Caco-2 (cell line): ENCODE data around the gene KIF26B. TPM values are rescaled to one million over a fixed set of nuclear protein-coding genes. Genes with fewer than 3 reads are reported as not detected.

Source experiments
- BruUV-seq: library from RNA; stranded (reverse); fragments of 400-500 nt; replicated peaks from 2 replicates; lab custom pipeline; 2021; lab: Mats Ljungman, UMichigan
- CTCF ChIA-PET: fragments of 300-600 bp; sonication (Branson Sonifier 250); formaldehyde crosslinking; loops from one replicate; lab custom pipeline; 2022; ENCODE audit warnings: antibody characterized with exemption; lab: Charles Lee
- POLR2A ChIA-PET: fragments of 300-600 bp; sonication (Branson Sonifier 250); formaldehyde crosslinking; loops from one replicate; lab custom pipeline; 2022; ENCODE audit warnings: antibody characterized with exemption; lab: Charles Lee
- DNase-seq, 2 experiments: peaks; one replicate each; pipeline versions ENCODE4 v3.0.0 to v3.0.0-alpha.2; 2020 to 2022
- H3K27me3 ChIP-seq: replicated peaks from 2 replicates; pipeline ENCODE4 v1.6.0; 2011; ENCODE audit warnings: low read length; ENCODE audit not compliant: control insufficient read depth, insufficient read depth
- H3K36me3 ChIP-seq: 2 replicates; pipeline ENCODE4 v1.5.1; 2011; ENCODE audit warnings: low read length; ENCODE audit not compliant: control insufficient read depth, insufficient read depth
- H3K4me1 ChIP-seq: fragments of 250-450 bp; sonication (Bioruptor Pico); 2 replicates; pipeline ENCODE4 v1.5.1; 2020; ENCODE audit warnings: mild to moderate bottlenecking
- H3K4me3 ChIP-seq: 2 replicates; pipeline ENCODE4 v1.5.1; 2011; ENCODE audit warnings: low read depth, mild to moderate bottlenecking, control low read depth, low read length
- H3K9me3 ChIP-seq: fragments of 250-450 bp; sonication (Bioruptor Pico); 2 replicates; pipeline ENCODE4 v1.5.1; 2020; ENCODE audit warnings: mild to moderate bottlenecking, moderate library complexity
- H3K27ac Mint-ChIP-seq: one replicate; pipeline ENCODE4 v1.8.0; 2022; ENCODE audit warnings: mixed read lengths; ENCODE audit not compliant: unreplicated experiment
- H3K27me3 Mint-ChIP-seq: one replicate; pipeline ENCODE4 v1.8.0; 2022; ENCODE audit warnings: mixed read lengths; ENCODE audit not compliant: insufficient read depth, unreplicated experiment
- H3K36me3 Mint-ChIP-seq: one replicate; pipeline ENCODE4 v1.8.0; 2022; ENCODE audit warnings: mild to moderate bottlenecking, mixed read lengths; ENCODE audit not compliant: insufficient read depth, unreplicated experiment
- H3K4me1 Mint-ChIP-seq: one replicate; pipeline ENCODE4 v1.8.0; 2022; ENCODE audit warnings: low read depth, mixed read lengths; ENCODE audit not compliant: unreplicated experiment
- H3K4me3 Mint-ChIP-seq: one replicate; pipeline ENCODE4 v1.8.0; 2022; ENCODE audit warnings: mild to moderate bottlenecking, moderate library complexity, mixed read lengths; ENCODE audit not compliant: unreplicated experiment
- H3K9me3 Mint-ChIP-seq: one replicate; pipeline ENCODE4 v1.8.0; 2022; ENCODE audit warnings: mixed read lengths; ENCODE audit not compliant: unreplicated experiment
- CTCF ChIP-seq, 2 experiments: fragments of 200-600 bp in 1 of 2; IDR thresholded peaks; 1 replicate in 1 of 2; 2 replicates in 1 of 2; pipeline versions ENCODE4 v1.5.1 to v1.8.0; 2011 to 2022; ENCODE audit warnings: antibody characterized with exemption in 1 of 2, control low read depth in 1 of 2, inconsistent platforms in 1 of 2, low read depth in 1 of 2, low read length in 1 of 2, mild to moderate bottlenecking in 1 of 2, moderate library complexity in 1 of 2; ENCODE audit not compliant: insufficient read depth in 1 of 2, severe bottlenecking in 1 of 2, unreplicated experiment in 1 of 2
- intact Hi-C: fragments of 100-400 bp; cut with micrococcal nuclease; formaldehyde crosslinking; loops from one replicate; pipeline ENCODE4 v1.10.0; 2022; ENCODE audit not compliant: unreplicated experiment
- total RNA-seq: library from RNA; stranded (reverse); gene quantifications from 2 replicates; pipeline ENCODE4 v1.2.3, GENCODE V29; 2022

KIF26B gene
- total RNA-seq, 1 experiment from 2014 or later: 4.9 TPM

- Histone ChIP-seq H3K4me1 (peaks cover 4% of the 10 kb centered on the region; the same call in 1 of the 2 replicates), H3K9me3 (no peaks in the 10 kb centered on the region), H3K27me3 (no peaks in the 10 kb centered on the region), H3K4me3 (no peak overlapping the region), H3K36me3 (no peaks in the 10 kb centered on the region; the same call in 1 of the 2 replicates)
- H3K4me1 Mint-ChIP-seq: peaks cover 22% of the 10 kb centered on the region
- ChIA-PET POLR2A (no interaction called here), CTCF (interaction anchor here (0.6 to 0.8 kb wide), 2 partner anchors 267 to 861 kb away, joined by 3 read pairs; no protein-coding TSS in a partner anchor)
- intact Hi-C loops: no loop called here
- no peak overlapping the region for H3K27ac Mint-ChIP-seq
- no peak for DNase-seq
- no peaks in the 10 kb centered on the region for H3K27me3 Mint-ChIP-seq
- no TSS peak for BruUV-seq
- peaks cover 11% of the 10 kb centered on the region for H3K36me3 Mint-ChIP-seq
- H3K4me3 Mint-ChIP-seq: no peak overlapping the region
- no peak for TF ChIP-seq CTCF (IDR thresholded peaks at IDR 0.05; ENCODE audit: insufficient read depth in 1 of 2, low read depth in 1 of 2, low read length in 1 of 2, severe bottlenecking in 1 of 2, unreplicated experiment in 1 of 2)
- peaks cover 10% of the 10 kb centered on the region for H3K9me3 Mint-ChIP-seq
Measured at GRCh38 chr1:245419989-245420388, 265.2 kb downstream of the KIF26B start.

- no TSS peak for BruUV-seq
- no peak for TF ChIP-seq CTCF (IDR thresholded peaks at IDR 0.05; ENCODE audit: insufficient read depth in 1 of 2, low read depth in 1 of 2, low read length in 1 of 2, severe bottlenecking in 1 of 2, unreplicated experiment in 1 of 2)
- H3K9me3 ChIP-seq: no peaks in the 10 kb centered on the region
- intact Hi-C loops: no loop called here
- no peak overlapping the region for H3K4me3 ChIP-seq
- H3K27ac Mint-ChIP-seq: no peak overlapping the region
- CTCF ChIA-PET: no interaction called here
- no peaks in the 10 kb centered on the region for H3K27me3 Mint-ChIP-seq
- H3K4me1 Mint-ChIP-seq: peaks cover 20% of the 10 kb centered on the region
- H3K4me3 Mint-ChIP-seq: no peak overlapping the region
- no peaks in the 10 kb centered on the region for H3K27me3 ChIP-seq
- peaks cover 13% of the 10 kb centered on the region for H3K9me3 Mint-ChIP-seq
- DNase-seq: no peak
- H3K36me3 Mint-ChIP-seq: peaks cover 11% of the 10 kb centered on the region
- no peaks in the 10 kb centered on the region for H3K4me1 ChIP-seq
- no peaks in the 10 kb centered on the region; the same call in 1 of the 2 replicates for H3K36me3 ChIP-seq
- POLR2A ChIA-PET: no interaction called here
Measured at GRCh38 chr1:245420926-245421325, 266.1 kb downstream of the KIF26B start.

GRCh38 chr1:245428681-245429080 is 273.9 kb downstream of the KIF26B start:
- TF ChIP-seq CTCF (IDR thresholded peaks at IDR 0.05; ENCODE audit: insufficient read depth in 1 of 2, low read depth in 1 of 2, low read length in 1 of 2, severe bottlenecking in 1 of 2, unreplicated experiment in 1 of 2): no peak
- Mint-ChIP-seq H3K27me3 (no peaks in the 10 kb centered on the region), H3K4me3 (no peak overlapping the region), H3K9me3 (peaks cover 11% of the 10 kb centered on the region), H3K27ac (no peak overlapping the region), H3K4me1 (no peaks in the 10 kb centered on the region), H3K36me3 (no peaks in the 10 kb centered on the region)
- Histone ChIP-seq H3K36me3 (no peaks in the 10 kb centered on the region), H3K4me3 (no peak overlapping the region), H3K4me1 (no peaks in the 10 kb centered on the region), H3K9me3 (no peaks in the 10 kb centered on the region), H3K27me3 (no peaks in the 10 kb centered on the region)
- intact Hi-C loops: no loop called here
- ChIA-PET CTCF (no interaction called here), POLR2A (no interaction called here)
- BruUV-seq: no TSS peak
- no peak for DNase-seq
